Parathyroid adenoma (tissue), 2 donors: ENCODE results near the gene ETV7.

Source experiments
- H2AFZ ChIP-seq: fragments of 300-600 bp; sonication (generic); one replicate; pipeline ENCODE4 v1.7.0; 2017; ENCODE audit warnings: antibody characterized with exemption, mild to moderate bottlenecking
- H3K27ac ChIP-seq: fragments of 300-600 bp; sonication (generic); one replicate; pipeline ENCODE4 v1.7.0; 2017
- H3K27me3 ChIP-seq: fragments of 300-600 bp; sonication (generic); one replicate; pipeline ENCODE4 v1.7.0; 2017; ENCODE audit warnings: low read length; ENCODE audit not compliant: control insufficient read depth, insufficient read depth
- H3K36me3 ChIP-seq: fragments of 300-600 bp; sonication (generic); one replicate; pipeline ENCODE4 v1.7.0; 2017; ENCODE audit warnings: low read length; ENCODE audit not compliant: control insufficient read depth, insufficient read depth
- H3K4me1 ChIP-seq: fragments of 300-600 bp; sonication (generic); one replicate; pipeline ENCODE4 v1.7.0; 2017; ENCODE audit warnings: control low read depth
- H3K4me2 ChIP-seq: fragments of 300-600 bp; sonication (generic); one replicate; pipeline ENCODE4 v1.7.0; 2017; ENCODE audit warnings: low read length
- H3K4me3 ChIP-seq: fragments of 300-600 bp; sonication (generic); one replicate; pipeline ENCODE4 v1.7.0; 2017; ENCODE audit warnings: low read depth, low read length
- H3K79me2 ChIP-seq: fragments of 300-600 bp; sonication (generic); one replicate; pipeline ENCODE4 v1.7.0; 2017; ENCODE audit warnings: control low read depth
- H3K9ac ChIP-seq: fragments of 300-600 bp; sonication (generic); one replicate; pipeline ENCODE4 v1.7.0; 2017; ENCODE audit warnings: mild to moderate bottlenecking
- H3K9me3 ChIP-seq: fragments of 300-600 bp; sonication (generic); one replicate; pipeline ENCODE4 v1.7.0; 2017; ENCODE audit warnings: low read length; ENCODE audit not compliant: control insufficient read depth
- CTCF ChIP-seq: fragments of 300-600 bp; sonication (generic); IDR thresholded peaks from one replicate; pipeline ENCODE4 v1.7.0; 2017; ENCODE audit warnings: antibody characterized with exemption, mild to moderate bottlenecking
- donor health status: primary hyperparathyroidism.

ETV7 gene

GRCh38 chr6:36362551-36363370 is 24.7 kb downstream of the ETV7 start:
- Histone ChIP-seq H3K27ac (no peak overlapping the region), H3K27me3 (no peaks in the 10 kb centered on the region), H3K4me1 (no peaks in the 10 kb centered on the region), H2AFZ (no peak overlapping the region), H3K36me3 (no peaks in the 10 kb centered on the region), H3K79me2 (no peaks in the 10 kb centered on the region), H3K9me3 (no peaks in the 10 kb centered on the region), H3K9ac (no peak overlapping the region), H3K4me2 (no peak overlapping the region), H3K4me3 (no peak overlapping the region)
- no peak for TF ChIP-seq CTCF

GRCh38 chr6:36361071-36361470 is 26.4 kb downstream of the ETV7 start:
- no peak overlapping the region for H3K27ac ChIP-seq
- no peak overlapping the region for H3K9ac ChIP-seq
- TF ChIP-seq CTCF: no peak
- no peaks in the 10 kb centered on the region for H3K79me2 ChIP-seq
- H2AFZ ChIP-seq: no peak overlapping the region
- H3K4me1 ChIP-seq: no peaks in the 10 kb centered on the region
- H3K27me3 ChIP-seq: no peaks in the 10 kb centered on the region
- no peak overlapping the region for H3K4me3 ChIP-seq
- no peak overlapping the region for H3K4me2 ChIP-seq
- no peaks in the 10 kb centered on the region for H3K36me3 ChIP-seq
- H3K9me3 ChIP-seq: no peaks in the 10 kb centered on the region

- peak; percentile 86 for TF ChIP-seq CTCF
- no peaks in the 10 kb centered on the region for H3K4me1 ChIP-seq
- no peak overlapping the region for H3K27ac ChIP-seq
- peak overlapping the region; percentile 43 for H2AFZ ChIP-seq
- H3K36me3 ChIP-seq: no peaks in the 10 kb centered on the region
- H3K4me3 ChIP-seq: no peak overlapping the region
- no peak overlapping the region for H3K4me2 ChIP-seq
- no peaks in the 10 kb centered on the region for H3K27me3 ChIP-seq
- no peaks in the 10 kb centered on the region for H3K79me2 ChIP-seq
- H3K9ac ChIP-seq: no peak overlapping the region
- H3K9me3 ChIP-seq: no peaks in the 10 kb centered on the region
Observed at GRCh38 chr6:36360241-36361054, 27.0 kb downstream of the ETV7 start.

- Histone ChIP-seq H2AFZ (peak overlapping the region; percentile 29), H3K4me1 (no peaks in the 10 kb centered on the region), H3K4me3 (no peak overlapping the region), H3K9ac (no peak overlapping the region), H3K79me2 (no peaks in the 10 kb centered on the region), H3K27ac (no peak overlapping the region), H3K9me3 (no peaks in the 10 kb centered on the region), H3K27me3 (no peaks in the 10 kb centered on the region), H3K36me3 (no peaks in the 10 kb centered on the region), H3K4me2 (no peak overlapping the region)
- no peak for TF ChIP-seq CTCF
Observed at GRCh38 chr6:36358226-36358915, 29.1 kb downstream of the ETV7 start.
